Hepatocyte (in vitro differentiated cells): ENCODE measurements around the gene CRISP1. TPM values are rescaled to one million over a fixed set of nuclear protein-coding genes. Genes with fewer than 3 reads are reported as not detected.

Source experiments
- DNase-seq: peaks from one replicate; pipeline ENCODE4 v3.0.0-alpha.2; 2016; ENCODE audit warnings: low spot score
- H2AFZ ChIP-seq: fragments of 200-600 bp; sonication (generic); 2 replicates; pipeline ENCODE4 v1.6.0; 2016; ENCODE audit warnings: antibody characterized with exemption, mild to moderate bottlenecking
- H3K27ac ChIP-seq: fragments of 200-600 bp; sonication (generic); 2 replicates; pipeline ENCODE4 v1.5.1; 2016; ENCODE audit warnings: mild to moderate bottlenecking
- H3K27me3 ChIP-seq: fragments of 200-600 bp; sonication (generic); 2 replicates; pipeline ENCODE4 v1.6.1; 2016
- H3K36me3 ChIP-seq: fragments of 200-600 bp; sonication (generic); replicated peaks from 2 replicates; pipeline ENCODE4 v1.5.1; 2016; ENCODE audit warnings: low read depth; ENCODE audit not compliant: insufficient read depth
- H3K4me1 ChIP-seq: fragments of 200-600 bp; sonication (generic); 2 replicates; pipeline ENCODE4 v1.5.1; 2016; ENCODE audit warnings: mild to moderate bottlenecking, moderate library complexity; ENCODE audit not compliant: insufficient read depth
- H3K4me2 ChIP-seq: fragments of 200-600 bp; sonication (generic); 2 replicates; pipeline ENCODE4 v1.6.0; 2016
- H3K4me3 ChIP-seq: fragments of 200-600 bp; sonication (generic); 2 replicates; pipeline ENCODE4 v1.5.1; 2016; ENCODE audit warnings: mild to moderate bottlenecking
- H3K79me2 ChIP-seq: fragments of 200-600 bp; sonication (generic); 2 replicates; pipeline ENCODE4 v1.6.0; 2017; ENCODE audit warnings: mild to moderate bottlenecking
- H3K9me2 ChIP-seq: fragments of 200-600 bp; sonication (generic); replicated peaks from 2 replicates; pipeline ENCODE4 v1.6.0; 2017; ENCODE audit warnings: mild to moderate bottlenecking; ENCODE audit not compliant: insufficient read depth
- H3K9me3 ChIP-seq: fragments of 200-600 bp; sonication (generic); 2 replicates; pipeline ENCODE4 v1.5.1; 2016; ENCODE audit warnings: low read depth, mild to moderate bottlenecking
- H4K20me1 ChIP-seq: fragments of 200-600 bp; sonication (generic); 2 replicates; pipeline ENCODE4 v1.6.0; 2016; ENCODE audit warnings: mild to moderate bottlenecking; ENCODE audit not compliant: insufficient read depth, poor library complexity, severe bottlenecking
- EZH2 ChIP-seq: fragments of 200-600 bp; sonication (generic); IDR thresholded peaks from 2 replicates; pipeline ENCODE4 v1.6.1; 2016; ENCODE audit warnings: antibody characterized with exemption, mild to moderate bottlenecking, borderline replicate concordance
- EZH2phosphoT487 ChIP-seq: fragments of 200-600 bp; sonication (generic); IDR thresholded peaks from one replicate; pipeline ENCODE4 v1.6.1; 2018; ENCODE audit warnings: antibody characterized with exemption, mild to moderate bottlenecking, low read depth, moderate library complexity; ENCODE audit not compliant: unreplicated experiment, severe bottlenecking
- WGBS: methylation state at CpG from one replicate; pipeline ENCODE4 v1.1.6; 2016; ENCODE audit warnings: low lambda C conversion rate; ENCODE audit errors: missing lambda C conversion rate; 5-methylcytosine and 5-hydroxymethylcytosine counted together
- polyA plus RNA-seq: library from polyadenylated mRNA; unstranded; fragments of >200 nt; fragmentation: Nextera tagmentation; extraction: Ambion mirVana; gene quantifications from 2 replicates; pipeline ENCODE4 v1.2.1, GENCODE V29; 2016
- total RNA-seq: library from RNA; depleted of rRNA; stranded (reverse); fragments of >200 nt; gene quantifications from 2 replicates; pipeline ENCODE4 v1.2.3, GENCODE V29; 2014
- TF ChIP-seq, protein P1 (sequence below): fragments of 200-600 bp; sonication (generic); IDR thresholded peaks from 2 replicates; pipeline ENCODE4 v1.5.1; 2016; ENCODE audit warnings: antibody characterized with exemption, mild to moderate bottlenecking; ENCODE audit not compliant: poor library complexity

The CRISP1 gene
- total and polyA plus RNA-seq, 2 experiments from 2014 or later, result not detected

DNA sequence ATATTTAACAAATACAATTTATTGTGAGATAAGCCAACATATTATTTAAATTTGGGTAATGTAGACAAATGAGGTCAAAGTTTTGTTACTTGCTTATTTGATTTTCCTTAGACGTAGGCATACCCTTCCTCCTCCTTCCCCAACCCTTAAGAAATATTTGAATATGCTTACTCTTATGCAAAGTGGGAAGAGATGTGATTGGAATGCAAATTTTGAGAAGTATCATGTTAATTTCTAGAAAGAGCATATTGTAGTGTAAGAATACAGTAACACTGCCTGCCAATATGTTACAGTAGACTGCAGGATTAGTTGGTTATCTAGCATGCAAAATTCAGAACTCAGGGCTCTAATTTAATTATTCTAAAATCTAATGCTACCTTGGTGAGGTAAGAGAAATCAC lies 32.9 kb downstream of the CRISP1 start:
- no peaks in the 10 kb centered on the region for H3K27me3 ChIP-seq
- H3K27ac ChIP-seq, result no peak overlapping the region
- no peak for TF ChIP-seq EZH2
- TF ChIP-seq, protein P1, sequence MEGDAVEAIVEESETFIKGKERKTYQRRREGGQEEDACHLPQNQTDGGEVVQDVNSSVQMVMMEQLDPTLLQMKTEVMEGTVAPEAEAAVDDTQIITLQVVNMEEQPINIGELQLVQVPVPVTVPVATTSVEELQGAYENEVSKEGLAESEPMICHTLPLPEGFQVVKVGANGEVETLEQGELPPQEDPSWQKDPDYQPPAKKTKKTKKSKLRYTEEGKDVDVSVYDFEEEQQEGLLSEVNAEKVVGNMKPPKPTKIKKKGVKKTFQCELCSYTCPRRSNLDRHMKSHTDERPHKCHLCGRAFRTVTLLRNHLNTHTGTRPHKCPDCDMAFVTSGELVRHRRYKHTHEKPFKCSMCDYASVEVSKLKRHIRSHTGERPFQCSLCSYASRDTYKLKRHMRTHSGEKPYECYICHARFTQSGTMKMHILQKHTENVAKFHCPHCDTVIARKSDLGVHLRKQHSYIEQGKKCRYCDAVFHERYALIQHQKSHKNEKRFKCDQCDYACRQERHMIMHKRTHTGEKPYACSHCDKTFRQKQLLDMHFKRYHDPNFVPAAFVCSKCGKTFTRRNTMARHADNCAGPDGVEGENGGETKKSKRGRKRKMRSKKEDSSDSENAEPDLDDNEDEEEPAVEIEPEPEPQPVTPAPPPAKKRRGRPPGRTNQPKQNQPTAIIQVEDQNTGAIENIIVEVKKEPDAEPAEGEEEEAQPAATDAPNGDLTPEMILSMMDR, result no peak
- TF ChIP-seq EZH2phosphoT487, result no peak
- H3K4me1 ChIP-seq, result no peaks in the 10 kb centered on the region
- H3K4me3 ChIP-seq, result no peak overlapping the region
- no peaks in the 10 kb centered on the region for H3K79me2 ChIP-seq
- H2AFZ ChIP-seq, result no peak overlapping the region
- H3K9me3 ChIP-seq, result no peaks in the 10 kb centered on the region
- H3K36me3 ChIP-seq, result no peaks in the 10 kb centered on the region
- DNase-seq, result no peak
- WGBS, result 92% methylated on average over 1 of the region's 1 CpG
- H3K9me2 ChIP-seq, result no peaks in the 10 kb centered on the region
- H3K4me2 ChIP-seq, result no peak overlapping the region
- H4K20me1 ChIP-seq, result no peaks in the 10 kb centered on the region

- H3K36me3 ChIP-seq, result no peaks in the 10 kb centered on the region
- H2AFZ ChIP-seq, result no peak overlapping the region
- no peaks in the 10 kb centered on the region for H3K9me2 ChIP-seq
- H3K9me3 ChIP-seq, result no peaks in the 10 kb centered on the region
- H3K4me2 ChIP-seq, result peak overlapping the region; percentile 41
- DNase-seq, result no peak
- no peak overlapping the region for H3K4me3 ChIP-seq
- TF ChIP-seq, protein P1, result no peak
- TF ChIP-seq EZH2phosphoT487 (no peak), EZH2 (no peak)
- 77% methylated on average over 5 of the region's 5 CpGs for WGBS
- H3K4me1 ChIP-seq, result no peaks in the 10 kb centered on the region
- no peaks in the 10 kb centered on the region for H4K20me1 ChIP-seq
- no peaks in the 10 kb centered on the region for H3K27me3 ChIP-seq
- no peaks in the 10 kb centered on the region for H3K79me2 ChIP-seq
- no peak overlapping the region for H3K27ac ChIP-seq
Observed at GRCh38 chr6:49826743-49827406, 39.5 kb downstream of the CRISP1 start.

- 81% methylated on average over 2 of the region's 2 CpGs for WGBS
- no peaks in the 10 kb centered on the region for H3K4me1 ChIP-seq
- no peak overlapping the region for H3K27ac ChIP-seq
- H3K36me3 ChIP-seq, result no peaks in the 10 kb centered on the region
- no peak for DNase-seq
- H3K4me2 ChIP-seq, result peak overlapping the region; percentile 2
- H4K20me1 ChIP-seq, result no peaks in the 10 kb centered on the region
- no peaks in the 10 kb centered on the region for H3K9me3 ChIP-seq
- H3K27me3 ChIP-seq, result no peaks in the 10 kb centered on the region
- no peak overlapping the region for H3K4me3 ChIP-seq
- H3K79me2 ChIP-seq, result no peaks in the 10 kb centered on the region
- no peaks in the 10 kb centered on the region for H3K9me2 ChIP-seq
- no peak for TF ChIP-seq EZH2
- TF ChIP-seq, protein P1, result no peak
- TF ChIP-seq EZH2phosphoT487, result no peak
- no peak overlapping the region for H2AFZ ChIP-seq
Observed at GRCh38 chr6:49815166-49815565, 51.2 kb downstream of the CRISP1 start.

DNA sequence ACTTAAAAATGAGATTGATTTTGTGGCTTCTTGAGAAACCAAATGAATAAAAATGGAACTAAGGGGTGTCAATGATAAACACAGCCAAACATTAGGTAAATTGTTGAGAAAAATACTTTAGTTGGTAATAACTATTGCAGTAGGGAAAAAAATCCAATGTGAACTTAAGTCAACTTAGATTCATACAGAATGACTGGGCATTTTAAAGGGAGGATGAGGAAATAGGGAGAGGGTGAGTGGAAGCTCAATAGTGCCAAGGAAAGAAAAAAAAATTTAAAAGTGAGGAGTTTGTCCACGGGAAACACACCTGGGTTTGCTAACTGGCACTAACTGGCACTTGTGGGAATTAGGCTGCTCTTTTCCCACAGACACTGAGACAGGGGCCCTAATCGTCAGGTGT lies 53.1 kb downstream of the CRISP1 start:
- H3K9me2 ChIP-seq, result no peaks in the 10 kb centered on the region
- no peak overlapping the region for H3K4me2 ChIP-seq
- DNase-seq, result no peak
- no peaks in the 10 kb centered on the region for H3K27me3 ChIP-seq
- no peaks in the 10 kb centered on the region for H3K36me3 ChIP-seq
- no peak overlapping the region for H3K27ac ChIP-seq
- H2AFZ ChIP-seq, result no peak overlapping the region
- no peaks in the 10 kb centered on the region for H3K79me2 ChIP-seq
- no peaks in the 10 kb centered on the region for H3K4me1 ChIP-seq
- no peak overlapping the region for H3K4me3 ChIP-seq
- WGBS, result 79% methylated on average over 2 of the region's 2 CpGs
- H4K20me1 ChIP-seq, result no peaks in the 10 kb centered on the region
- H3K9me3 ChIP-seq, result no peaks in the 10 kb centered on the region
- TF ChIP-seq EZH2 (no peak), EZH2phosphoT487 (no peak)
- TF ChIP-seq, protein P1, result no peak
